PFSK-1 (cell line): ENCODE results near the gene ADAMTS17.

Source experiments
- FOXP2 ChIP-seq: optimal IDR thresholded peaks from 2 replicates; pipeline ENCODE3; 2011; ENCODE audit warnings: borderline replicate concordance, control low read depth, inconsistent platforms; ENCODE audit not compliant: insufficient read depth; ENCODE audit errors: extremely low read length, extremely low read depth
- POLR2AphosphoS5 ChIP-seq: IDR thresholded peaks from 2 replicates; pipeline ENCODE4 v1.6.1; 2012; ENCODE audit warnings: low read depth, mild to moderate bottlenecking, control low read depth, low read length, moderate library complexity
- REST ChIP-seq, 2 experiments: IDR thresholded peaks; 2 replicates each; pipeline versions ENCODE4 v1.6.1 to v1.8.0; 2011 to 2012; ENCODE audit warnings: low read depth in 2 of 2, low read length in 2 of 2, control low read depth in 1 of 2, inconsistent platforms in 1 of 2, mild to moderate bottlenecking in 1 of 2, moderate library complexity in 1 of 2; ENCODE audit not compliant: insufficient read depth in 1 of 2
- SIN3A ChIP-seq: IDR thresholded peaks from 2 replicates; pipeline ENCODE4 v1.6.1; 2012; ENCODE audit warnings: mild to moderate bottlenecking, low read length, moderate library complexity, borderline replicate concordance; ENCODE audit not compliant: insufficient read depth
- TAF1 ChIP-seq: IDR thresholded peaks from 2 replicates; pipeline ENCODE4 v1.6.1; 2012; ENCODE audit warnings: low read length, control low read depth, borderline replicate concordance; ENCODE audit not compliant: insufficient read depth

The ADAMTS17 gene

GRCh38 chr15:100278596-100279380, 63.0 kb downstream of the ADAMTS17 start:
- no peak for TF ChIP-seq REST (IDR thresholded peaks at IDR 0.05; ENCODE audit: insufficient read depth in 1 of 2, low read depth in 2 of 2, low read length in 2 of 2)
- TF ChIP-seq POLR2AphosphoS5: no peak
- no peak for TF ChIP-seq FOXP2
- no peak for TF ChIP-seq TAF1
- no peak for TF ChIP-seq SIN3A

- no peak for TF ChIP-seq POLR2AphosphoS5
- TF ChIP-seq FOXP2: no peak
- TF ChIP-seq SIN3A: no peak
- TF ChIP-seq TAF1: no peak
- no peak for TF ChIP-seq REST (IDR thresholded peaks at IDR 0.05; ENCODE audit: insufficient read depth in 1 of 2, low read depth in 2 of 2, low read length in 2 of 2)
These were observed 64.5 kb downstream of the ADAMTS17 start for GRCh38 chr15:100277087-100277855.

GRCh38 chr15:100276506-100276905, 65.3 kb downstream of the ADAMTS17 start:
- TF ChIP-seq REST (IDR thresholded peaks at IDR 0.05; ENCODE audit: insufficient read depth in 1 of 2, low read depth in 2 of 2, low read length in 2 of 2) (no peak), FOXP2 (no peak)

GRCh38 chr15:100275641-100276040, 66.1 kb downstream of the ADAMTS17 start:
- TF ChIP-seq POLR2AphosphoS5 (no peak), REST (IDR thresholded peaks at IDR 0.05; ENCODE audit: insufficient read depth in 1 of 2, low read depth in 2 of 2, low read length in 2 of 2) (no peak), SIN3A (no peak), FOXP2 (no peak), TAF1 (no peak)
